Stimulated activated CD4-positive, alpha-beta T cell treated with anti-CD3 and anti-CD28 coated beads, Interleukin-2, amount 100 ng/mL, for 4 hours (primary cell): Measurements from ENCODE around the gene FOXC2.

ENCODE experiments used
- DNase-seq: peaks from one replicate; pipeline ENCODE4 v3.0.0-alpha.2; 2020; ENCODE audit warnings: low read depth

FOXC2 gene

DNA sequence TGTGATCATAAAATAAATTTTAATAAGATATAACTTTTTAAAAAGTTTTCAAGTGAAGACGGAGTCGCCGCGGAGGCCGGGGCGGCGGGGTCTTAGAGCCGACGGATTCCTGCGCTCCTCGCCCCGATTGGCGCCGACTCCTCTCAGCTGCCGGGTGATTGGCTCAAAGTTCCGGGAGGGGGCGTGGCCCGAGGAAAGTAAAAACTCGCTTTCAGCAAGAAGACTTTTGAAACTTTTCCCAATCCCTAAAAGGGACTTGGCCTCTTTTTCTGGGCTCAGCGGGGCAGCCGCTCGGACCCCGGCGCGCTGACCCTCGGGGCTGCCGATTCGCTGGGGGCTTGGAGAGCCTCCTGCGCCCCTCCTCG, at the start of gene FOXC2:
FOXC2 (plus strand) TSS at position 229 of the 365 bp plus-strand sequence. CDS start 507 bp downstream, outside the sequence.
- DNase-seq: peak; percentile 11

DNA sequence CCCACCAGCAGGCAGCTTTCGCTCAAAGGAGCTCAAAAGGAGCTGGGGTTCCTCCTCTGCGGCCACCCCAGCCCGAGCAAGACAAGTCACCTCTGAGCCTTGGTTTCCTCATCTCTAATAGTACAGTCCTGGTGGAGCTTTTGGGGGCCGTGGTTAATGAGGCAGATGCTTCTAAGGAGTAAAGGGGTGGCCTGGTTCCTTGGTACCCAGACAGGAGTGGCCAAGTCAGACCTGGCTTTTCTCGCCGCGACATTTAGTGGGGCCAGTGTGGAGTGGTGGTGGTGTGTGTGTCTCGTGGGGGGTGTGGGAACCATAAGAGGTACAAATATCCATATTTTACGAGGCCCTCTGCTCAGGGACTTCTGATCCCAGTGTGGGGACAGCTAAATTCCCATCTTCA, 49.6 kb upstream of the FOXC2 start:
- DNase-seq: no peak

DNA sequence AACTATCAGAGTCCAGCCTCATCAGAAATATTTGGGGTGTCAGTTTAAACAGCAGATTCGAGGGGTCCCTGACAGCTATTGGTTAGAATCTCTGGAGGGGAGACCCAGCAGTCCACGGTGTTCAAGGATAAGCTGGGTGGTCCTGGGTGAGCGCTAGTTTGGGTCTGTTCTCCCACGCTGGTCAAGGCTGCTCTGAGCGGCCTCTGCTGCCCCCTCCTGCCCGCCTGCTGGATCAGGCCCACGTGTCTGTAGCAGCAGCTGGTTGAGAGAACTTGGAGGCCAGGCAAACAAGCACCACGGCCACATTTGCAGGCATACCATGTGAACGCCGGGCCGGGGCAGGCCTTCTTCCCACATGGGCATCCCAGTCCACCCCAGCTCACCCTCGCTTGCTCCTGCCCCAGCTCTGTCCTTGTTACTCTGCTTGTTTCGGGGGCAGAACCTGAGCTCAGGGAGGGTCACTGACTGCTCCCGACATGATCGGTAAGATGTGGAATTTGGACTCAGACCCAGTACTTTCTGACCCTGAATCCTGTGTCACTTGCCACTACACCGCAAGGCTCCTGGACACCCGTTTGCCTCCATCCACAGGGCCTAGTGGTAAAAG, 48.9 kb upstream of the FOXC2 start:
- DNase-seq: no peak

DNA sequence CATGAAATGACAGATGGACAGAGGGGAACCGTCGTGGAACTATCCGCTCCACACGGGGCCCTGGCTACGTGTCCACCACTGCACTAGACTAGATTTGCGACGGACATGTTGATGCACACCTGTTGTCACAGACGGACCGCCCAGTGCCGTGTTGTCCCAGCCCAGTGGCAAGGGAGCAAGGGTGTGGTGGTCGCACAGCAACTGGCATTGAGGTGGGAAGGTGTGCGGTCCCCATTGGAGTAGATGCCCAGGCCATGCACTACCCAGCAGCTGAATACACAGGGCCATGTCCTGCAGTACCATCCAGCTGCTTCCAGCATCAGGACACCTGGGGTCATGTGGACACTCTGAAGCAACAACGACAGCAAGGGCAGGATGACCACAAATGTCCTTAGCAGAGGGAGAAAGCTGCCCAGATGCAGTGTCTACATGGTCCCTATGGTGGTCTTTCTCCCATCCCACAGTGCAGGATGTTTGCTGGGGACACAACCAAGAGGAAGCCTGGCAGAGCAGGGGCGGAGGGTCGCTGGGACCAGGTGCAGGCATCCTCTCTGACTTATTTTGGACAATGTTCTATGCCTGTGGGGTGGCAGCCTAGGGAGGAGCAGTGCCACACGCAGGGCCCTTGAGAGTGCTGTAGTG, 47.5 kb upstream of the FOXC2 start:
- no peak for DNase-seq

DNA sequence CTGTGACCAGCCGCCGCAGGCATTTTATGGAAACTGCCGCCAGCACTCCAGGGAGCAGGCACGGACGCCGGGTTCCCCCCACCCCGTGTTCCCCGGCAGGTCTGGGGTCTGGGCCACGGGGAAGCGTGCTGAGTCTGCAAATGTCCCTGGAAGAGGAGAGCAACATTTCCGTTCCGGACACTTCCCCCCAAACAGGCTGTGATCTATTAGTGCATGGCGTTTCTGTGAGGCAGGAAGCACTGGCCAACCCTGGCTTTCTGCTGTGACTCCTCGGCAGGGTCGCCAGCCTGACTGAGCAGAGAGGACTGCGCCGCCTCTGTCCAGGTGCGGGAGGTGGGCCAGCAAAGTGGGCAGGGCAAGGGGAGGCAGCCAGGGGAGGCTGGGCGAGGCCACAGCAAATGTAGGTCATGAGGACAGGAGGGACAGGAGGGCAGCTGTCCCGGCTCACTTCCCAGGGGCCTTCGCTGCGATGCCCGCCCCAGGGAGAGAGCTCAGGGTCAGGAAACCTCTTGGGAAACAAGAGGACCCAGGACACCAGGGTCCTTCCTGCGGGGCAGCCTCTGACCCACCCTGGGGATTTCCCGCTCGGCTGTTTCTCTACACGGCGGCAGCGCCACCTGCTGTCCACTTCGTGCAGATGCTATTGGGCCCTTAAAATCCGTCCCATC, 46.8 kb upstream of the FOXC2 start:
- peak; percentile 27 for DNase-seq

DNA sequence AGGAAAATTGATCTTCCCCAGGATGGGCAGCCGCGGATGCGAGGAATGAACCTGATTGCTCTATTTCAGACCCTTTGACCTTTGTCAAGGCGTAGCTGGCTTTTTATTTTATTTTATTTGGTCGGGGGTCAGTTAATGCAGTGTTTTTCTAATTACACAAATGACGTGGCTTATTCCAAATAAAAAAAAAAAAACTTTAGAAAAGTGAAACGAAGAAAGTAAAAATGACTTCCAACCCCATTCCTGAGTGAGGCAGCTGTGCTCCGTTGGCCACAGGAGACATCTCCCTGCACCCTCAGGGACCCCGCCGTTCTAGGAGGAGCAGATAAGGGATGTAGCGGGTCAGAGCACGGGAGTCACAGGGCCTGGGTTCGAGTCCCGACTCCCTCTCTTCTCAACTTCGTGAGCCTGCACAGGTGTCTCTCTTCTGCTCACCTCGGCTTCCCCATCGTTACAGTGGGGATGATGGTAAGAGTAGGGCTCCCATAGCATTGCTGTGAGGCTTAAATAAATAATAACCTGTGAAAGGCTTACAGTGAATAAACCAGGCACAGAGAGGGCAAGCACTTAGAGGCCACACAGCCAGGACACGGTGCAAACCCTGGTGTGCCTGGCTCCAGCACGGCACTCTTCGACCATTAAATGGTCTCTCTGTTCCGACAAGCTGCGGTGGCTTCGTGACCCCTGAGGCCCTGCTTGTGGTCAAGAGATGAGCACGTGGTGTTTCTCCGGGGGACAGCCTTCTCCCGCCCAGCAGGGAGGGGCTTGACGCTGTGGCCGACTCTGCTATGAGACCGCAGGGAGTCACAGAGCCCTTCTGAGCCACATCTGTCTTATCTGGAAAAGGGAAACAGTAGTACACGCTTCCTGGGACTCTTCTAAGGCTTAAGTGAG, 46.1 kb upstream of the FOXC2 start:
- DNase-seq: no peak

DNA sequence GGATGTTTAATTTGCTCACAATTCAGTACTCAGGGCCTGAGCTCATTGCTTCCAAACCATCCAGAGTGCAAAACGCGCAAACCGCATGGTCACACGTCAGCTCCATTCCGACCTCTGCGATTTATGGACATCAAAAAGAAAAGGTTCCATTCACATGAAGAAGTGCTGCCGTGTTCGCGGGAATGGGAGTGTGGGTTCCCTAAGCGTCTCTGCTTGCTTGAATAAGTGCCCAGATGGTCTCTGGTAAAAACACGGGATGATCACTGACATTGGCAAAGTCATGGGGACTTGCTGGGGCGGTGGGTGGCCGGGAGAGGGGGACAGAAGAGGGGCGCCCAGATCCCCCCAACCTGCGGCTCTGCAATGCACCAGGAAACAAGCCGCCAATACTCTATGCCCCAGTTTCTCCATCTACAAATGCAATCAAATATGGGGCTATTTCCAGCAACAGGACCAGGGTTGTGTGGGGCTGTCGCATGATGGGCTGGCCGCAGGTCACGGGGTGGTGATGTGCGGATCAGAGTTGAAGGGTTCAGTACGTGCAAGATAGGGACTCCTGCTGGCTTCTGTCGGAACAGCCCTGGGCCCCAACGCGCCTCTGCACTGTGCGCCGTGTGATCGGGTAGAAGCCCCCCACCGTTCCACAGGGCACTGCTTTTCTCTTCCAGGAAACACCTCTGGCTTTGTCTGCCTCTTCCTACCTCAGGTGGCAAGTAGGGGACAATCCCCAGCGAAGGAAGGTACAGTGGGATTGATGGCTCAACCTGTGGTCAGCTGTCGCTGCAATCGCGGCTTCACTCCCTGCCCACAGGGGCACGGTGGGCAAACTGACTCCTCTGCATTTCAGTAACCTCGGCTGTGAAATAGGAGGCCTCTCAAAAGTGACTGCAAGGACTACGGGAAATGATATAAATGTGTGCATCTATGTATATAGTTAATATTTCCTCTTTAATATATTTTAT, 45.1 kb upstream of the FOXC2 start:
- no peak for DNase-seq

DNA sequence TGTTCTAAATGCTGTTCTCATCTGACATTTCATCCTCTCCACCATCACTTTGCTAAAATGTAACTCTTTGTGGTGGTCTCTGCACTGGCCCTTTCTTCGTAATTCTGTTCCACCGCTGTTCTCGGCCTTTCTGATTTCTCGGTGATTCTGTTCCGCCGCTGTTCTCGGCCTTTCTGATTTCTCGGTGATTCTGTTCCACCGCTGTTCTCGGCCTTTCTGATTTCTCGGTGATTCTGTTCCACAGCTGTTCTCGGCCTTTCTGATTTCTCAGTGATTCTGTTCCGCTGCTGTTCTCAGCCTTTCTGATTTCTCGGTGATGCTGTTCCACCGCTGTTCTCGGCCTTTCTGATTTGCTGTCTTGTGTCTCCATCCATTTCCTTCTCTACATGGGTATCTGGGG, 44.0 kb upstream of the FOXC2 start:
- DNase-seq: no peak

DNA sequence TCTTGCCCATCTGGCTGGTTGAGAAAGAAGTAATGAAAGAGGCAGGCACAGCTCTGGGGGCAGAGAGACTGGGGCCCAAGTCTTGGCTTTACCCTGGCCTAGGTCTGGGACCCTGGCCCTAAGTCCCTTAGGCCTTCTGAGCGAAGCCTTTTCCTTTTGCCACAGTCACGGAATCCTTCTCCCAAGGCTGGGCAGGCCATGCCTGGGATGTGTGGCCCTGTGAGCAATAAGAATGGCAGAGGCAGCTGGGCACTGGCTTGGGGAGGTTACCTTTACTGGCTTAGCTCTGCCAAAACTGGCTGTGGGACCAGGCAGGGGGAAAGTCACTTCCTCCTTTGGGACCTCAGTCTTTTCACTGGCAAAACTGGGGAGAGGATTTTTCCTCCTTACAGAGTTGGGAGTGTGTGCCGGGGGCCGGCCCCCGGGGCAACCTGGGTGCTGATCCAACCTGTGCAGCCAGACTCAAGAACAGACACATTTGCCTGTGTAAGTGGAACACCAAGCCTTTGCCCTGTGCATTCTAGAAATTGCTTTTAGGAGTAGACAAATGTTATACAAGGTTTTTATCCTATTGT, 43.4 kb upstream of the FOXC2 start:
- no peak for DNase-seq

DNA sequence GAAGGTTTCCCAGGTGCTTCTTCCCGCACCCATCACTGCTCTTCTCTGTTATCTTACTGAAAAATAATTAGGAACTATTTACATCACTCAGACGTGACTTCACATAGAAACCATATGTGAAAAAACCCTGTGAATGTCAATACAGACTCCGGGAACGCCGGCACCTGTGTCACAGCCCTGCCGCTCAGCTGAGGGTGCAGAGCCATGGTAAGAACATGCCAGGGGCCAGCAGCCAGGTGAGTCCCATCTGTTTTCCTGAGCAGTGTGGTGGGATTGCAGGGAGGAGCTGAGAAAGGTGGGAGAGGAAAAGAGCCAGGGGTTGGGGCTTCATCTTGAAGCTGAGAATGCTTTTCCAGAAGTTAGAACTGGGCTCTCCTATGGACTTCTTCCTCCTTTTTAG, 42.6 kb upstream of the FOXC2 start:
- no peak for DNase-seq

DNA sequence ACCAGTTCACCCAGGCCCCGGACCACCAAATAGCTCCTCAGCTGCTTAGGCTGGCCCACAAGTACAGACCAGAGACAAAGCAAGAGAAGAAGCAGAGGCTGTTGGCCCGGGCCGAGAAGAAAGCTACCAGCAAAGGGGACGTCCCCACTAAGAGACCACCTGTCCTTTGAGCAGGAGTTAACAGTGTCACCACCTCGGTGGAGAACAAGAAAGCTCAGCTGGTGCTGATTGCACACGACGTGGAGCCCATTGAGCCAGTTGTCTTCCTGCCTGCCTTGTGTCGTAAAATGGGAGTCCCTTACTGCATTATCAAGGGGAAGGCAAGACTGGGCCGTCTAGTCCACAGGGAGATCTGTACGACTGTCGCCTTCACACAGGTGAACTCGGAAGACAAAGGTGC, 40.9 kb upstream of the FOXC2 start:
- DNase-seq: no peak

DNA sequence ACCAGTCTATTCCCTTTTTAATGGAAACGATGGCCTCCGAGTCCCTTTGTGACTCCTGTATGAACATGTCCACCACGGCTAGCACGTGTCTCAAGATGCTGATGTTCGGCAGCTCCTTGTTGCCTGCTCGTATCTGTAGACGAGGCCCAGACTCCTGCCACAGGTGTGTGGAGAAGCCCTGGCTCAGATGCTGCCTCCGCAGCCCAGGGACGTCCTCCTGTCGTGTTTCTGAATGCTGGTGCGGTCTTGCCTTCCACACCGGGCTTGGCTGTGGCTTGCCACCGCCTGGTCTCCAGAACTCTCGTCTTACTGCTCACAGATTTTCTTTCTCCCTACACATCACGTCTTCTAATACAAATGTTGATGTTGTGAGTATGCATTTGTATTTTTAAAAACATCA, 39.3 kb upstream of the FOXC2 start:
- DNase-seq: no peak

DNA sequence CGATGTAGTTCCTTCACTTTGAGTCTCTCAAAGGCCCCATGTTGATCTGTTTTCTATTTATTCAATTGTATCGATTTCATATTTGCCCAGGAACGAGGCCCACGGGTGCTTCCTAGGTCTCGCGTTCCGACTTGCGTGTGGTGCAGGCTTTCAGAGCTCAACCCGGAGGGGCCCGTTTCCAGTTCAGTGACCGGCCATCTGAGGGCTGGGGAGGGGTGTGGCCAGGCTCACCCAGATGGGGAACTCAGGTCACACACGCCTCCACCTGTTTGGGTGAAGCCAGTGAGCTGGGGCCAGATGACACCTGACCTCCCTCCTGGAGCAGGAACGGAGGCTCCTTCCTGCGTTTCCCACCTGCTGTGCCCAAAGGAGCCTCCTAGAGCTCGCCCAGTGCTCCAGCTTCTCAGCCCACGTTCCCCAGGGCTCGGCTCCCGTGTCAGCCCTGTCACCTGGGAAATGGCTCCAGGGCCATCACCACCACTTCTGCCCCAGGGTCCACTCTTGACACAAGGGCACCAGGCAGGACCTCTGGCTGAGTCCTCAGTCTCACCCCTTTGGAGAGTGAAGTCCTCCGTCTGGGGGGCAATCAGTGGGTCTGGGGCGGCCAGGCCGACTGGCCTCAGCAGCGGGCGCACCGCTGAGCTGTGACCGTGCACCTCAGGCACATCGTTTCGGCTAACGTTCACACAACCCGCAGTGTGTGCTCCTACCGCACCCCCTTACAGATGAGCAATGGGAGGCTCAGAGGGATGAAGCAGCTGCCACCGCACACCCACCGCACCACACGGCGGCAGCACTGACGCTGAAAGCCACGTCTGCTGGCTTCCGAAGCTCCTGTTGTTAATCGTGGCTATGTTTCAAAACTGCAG, 38.3 kb upstream of the FOXC2 start:
- no peak for DNase-seq

DNA sequence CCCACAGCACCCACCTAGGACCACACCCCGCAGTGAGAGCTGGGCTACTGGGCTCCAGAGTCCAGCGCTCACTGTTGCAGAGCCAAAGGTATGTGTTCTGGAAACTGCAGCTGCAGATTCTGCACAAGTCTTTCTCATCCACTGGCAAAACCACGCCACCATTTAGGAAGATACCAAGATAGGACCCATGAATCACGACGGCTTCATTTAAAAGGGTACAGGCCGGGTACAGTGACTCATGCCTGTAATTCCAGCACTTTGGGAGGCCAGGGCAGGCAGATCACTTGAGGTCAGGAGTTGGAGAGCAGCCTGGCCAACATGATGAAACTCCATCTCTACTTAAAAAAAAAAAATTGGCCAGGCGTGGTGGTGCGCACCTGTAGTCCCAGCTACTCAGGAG, 37.5 kb upstream of the FOXC2 start:
- no peak for DNase-seq

DNA sequence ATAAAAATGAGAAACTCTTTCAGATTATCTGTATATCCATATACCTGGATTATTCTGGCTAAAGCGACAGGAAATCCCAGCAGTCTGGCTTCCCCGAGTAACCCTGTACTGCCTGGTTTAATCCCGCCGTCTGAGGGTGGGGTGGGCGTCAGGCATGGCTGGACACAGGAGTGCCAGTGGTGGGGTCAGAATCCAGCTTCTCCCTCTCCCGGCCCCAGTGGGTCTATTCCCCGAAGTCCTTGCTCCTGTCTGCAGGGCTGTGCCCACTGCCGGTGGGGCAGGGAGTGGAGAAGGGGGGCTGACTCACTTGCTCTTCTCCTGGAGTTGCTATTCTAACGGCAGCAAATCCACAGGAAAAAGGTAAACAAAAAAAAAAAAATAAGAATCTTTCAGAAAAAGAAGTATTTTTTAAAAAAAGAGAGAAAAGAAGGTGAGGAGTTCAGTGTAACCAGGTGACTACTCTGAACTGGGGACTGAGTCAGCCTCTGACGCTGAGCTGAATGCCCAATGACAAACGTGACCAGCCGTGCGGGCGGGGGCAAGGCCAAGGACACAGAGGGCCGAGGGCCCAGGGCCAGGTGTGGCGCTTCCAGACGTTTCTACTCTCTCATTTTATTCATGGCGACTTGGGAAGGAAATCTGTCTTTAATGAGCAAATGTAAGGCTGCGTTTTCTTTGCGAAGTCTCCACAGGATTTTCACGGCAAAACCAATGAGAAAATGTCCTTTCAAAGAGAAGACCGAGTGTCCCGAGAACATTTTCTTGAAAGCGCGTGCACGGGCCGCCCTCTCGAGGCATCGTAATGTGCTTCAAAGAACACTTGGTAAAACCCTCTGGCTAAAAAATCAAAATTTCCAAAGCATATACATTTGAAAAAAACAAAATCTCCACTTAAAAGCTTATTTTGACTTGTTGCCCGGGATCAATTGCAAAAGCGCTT, 36.1 kb upstream of the FOXC2 start:
- DNase-seq: no peak

DNA sequence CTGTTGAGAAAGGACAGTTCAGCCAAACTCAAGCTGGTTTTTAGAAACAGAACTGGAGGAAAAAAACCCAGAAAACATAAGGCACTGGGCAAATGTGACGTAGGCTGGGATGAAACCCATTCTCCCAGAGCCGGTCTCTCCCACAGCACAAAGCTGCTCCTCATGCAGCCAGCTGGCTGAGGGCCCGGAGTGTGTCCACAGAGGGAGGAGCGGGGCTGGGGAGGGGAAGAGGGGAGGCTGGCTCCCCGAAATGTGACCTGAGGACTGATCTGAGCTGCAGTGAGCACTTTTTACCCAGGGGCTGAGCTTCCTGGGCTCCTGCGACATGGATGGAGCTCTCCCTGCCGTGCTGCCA, 35.5 kb upstream of the FOXC2 start:
- no peak for DNase-seq

DNA sequence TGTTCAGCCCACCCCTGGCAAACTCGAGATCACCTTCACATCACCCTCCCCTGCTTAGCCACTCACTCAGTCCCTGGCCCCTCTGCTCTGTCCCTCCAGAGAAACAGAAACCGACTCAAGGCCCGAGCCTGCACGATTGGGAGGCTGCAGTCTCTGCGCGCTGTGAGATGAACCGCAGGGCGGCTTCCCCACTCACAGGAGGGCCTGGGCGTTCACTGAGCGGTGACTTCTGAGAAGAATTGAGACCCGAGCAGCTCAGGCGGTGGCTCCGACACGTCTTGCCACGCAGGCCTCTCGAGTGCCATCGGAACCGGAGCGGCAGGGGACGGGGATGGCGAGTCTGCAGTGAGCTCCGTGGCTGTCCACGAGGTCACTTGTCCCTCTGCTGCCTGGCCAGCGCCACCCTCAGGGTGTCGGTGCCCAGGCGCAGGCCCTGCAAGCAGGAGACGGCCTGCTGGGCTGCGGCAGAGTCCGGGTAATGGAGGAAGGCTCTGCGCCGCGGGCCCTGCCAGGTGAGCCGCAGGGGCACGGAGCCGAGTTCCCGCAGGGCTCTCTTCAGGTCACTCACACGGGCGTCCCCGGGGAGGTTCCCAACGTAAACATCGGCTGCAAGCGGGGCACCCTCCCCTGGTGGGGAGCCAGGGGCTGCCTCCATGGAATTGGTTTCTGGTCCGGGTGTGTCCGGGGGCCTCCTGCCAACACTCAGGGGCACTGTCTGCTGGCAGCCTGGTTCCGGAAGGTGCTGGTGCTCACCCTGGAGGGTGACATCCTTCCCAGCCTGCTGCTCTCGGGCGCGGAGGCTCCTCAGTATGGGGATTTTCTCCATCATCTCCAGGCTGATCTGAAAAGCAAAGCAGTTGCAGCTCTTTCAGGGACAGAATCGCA, 34.7 kb upstream of the FOXC2 start:
- DNase-seq: no peak

DNA sequence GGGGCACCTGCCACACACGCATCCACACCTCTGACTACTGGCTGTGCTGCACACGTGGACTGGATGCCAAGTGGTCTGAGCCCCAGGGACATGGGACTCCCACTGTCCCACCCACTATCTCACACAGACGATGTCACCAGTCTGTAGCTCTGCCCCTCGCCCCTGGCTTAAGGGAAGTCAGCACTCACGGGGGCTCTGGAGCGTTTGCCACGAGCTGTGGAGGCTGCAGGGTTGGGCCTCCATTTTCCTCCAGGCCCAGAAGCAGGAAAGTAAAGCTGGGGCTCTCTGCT, 34.2 kb upstream of the FOXC2 start:
- DNase-seq: no peak
